ENCODE results near the gene SERPINA5.
A peak's percentile ranks its signal among the peaks of the same experiment; 100 is the strongest.

SERPINA5 gene

DNA sequence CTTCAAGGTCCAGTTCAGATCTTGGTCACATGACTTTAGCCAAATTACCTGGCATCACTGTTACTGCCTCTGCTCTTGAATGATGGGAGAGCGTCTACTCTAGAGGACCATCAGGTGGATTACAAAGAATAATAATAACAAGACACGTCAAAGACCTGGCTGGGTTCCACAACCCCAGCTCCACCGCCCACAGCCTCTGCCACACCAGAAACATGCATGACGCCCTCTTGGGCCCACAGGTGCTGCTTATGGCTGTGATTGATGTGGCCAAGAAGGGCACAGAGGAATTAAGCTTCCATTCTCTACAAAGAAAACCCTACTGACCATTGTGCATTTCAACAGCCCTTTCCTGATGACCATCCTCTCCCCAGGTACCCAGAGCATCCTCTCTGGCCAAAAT is 49.2 kb downstream of the SERPINA5 start:
- Histone ChIP-seq H3K14ac (ENCODE audit: low read length) (no peak overlapping the region), H2BK120ac (ENCODE audit: insufficient read depth, low read length, poor library complexity) (no peak overlapping the region), H3K79me2 (ENCODE audit: control insufficient read depth, insufficient read depth, low read length, poor library complexity) (no peaks in the 10 kb centered on the region), H3K79me1 (ENCODE audit: low read length) (no peaks in the 10 kb centered on the region), H3K23ac (ENCODE audit: low read length) (no peak overlapping the region), H2AK5ac (ENCODE audit: low read length) (no peak overlapping the region), H4K12ac (ENCODE audit: low read depth, low read length) (no peak overlapping the region), H4K91ac (ENCODE audit: low read depth, low read length) (no peak overlapping the region), H2BK12ac (ENCODE audit: low read length) (no peak overlapping the region), H3K4me3 (ENCODE audit: low read depth, low read length) (no peak overlapping the region), H3K4me1 (ENCODE audit: control insufficient read depth in 1 of 2, insufficient read depth in 2 of 2, low read length in 2 of 2) (no peaks in the 10 kb centered on the region), H3K4ac (ENCODE audit: low read depth, low read length) (no peak overlapping the region), H2BK5ac (ENCODE audit: low read depth, low read length, poor library complexity) (no peak overlapping the region), H3K9ac (ENCODE audit: low read length) (no peak overlapping the region), H3K9me3 (ENCODE audit: insufficient read depth, low read depth, low read length) (peaks cover 3% of the 10 kb centered on the region), H3K4me2 (ENCODE audit: low read length) (no peak overlapping the region), H3K27ac (ENCODE audit: low read depth, low read length) (no peak overlapping the region), H3K18ac (ENCODE audit: low read length) (no peak overlapping the region), H2AFZ (ENCODE audit: insufficient read depth, low read length, poor library complexity) (no peak overlapping the region), H3K27me3 (ENCODE audit: insufficient read depth, low read length) (no peaks in the 10 kb centered on the region), H4K8ac (ENCODE audit: low read depth, low read length) (no peak overlapping the region), H3K36me3 (ENCODE audit: control insufficient read depth in 1 of 2, insufficient read depth in 2 of 2, low read length in 2 of 2) (no peaks in the 10 kb centered on the region)
- DNase-seq, result no peak
- no CpG with 5 or more reads among the region's 4 CpGs for WGBS (ENCODE audit: extremely low coverage, insufficient coverage, insufficient read length)

- Histone ChIP-seq H3K9ac (ENCODE audit: low read length) (no peak overlapping the region), H3K4me2 (ENCODE audit: low read length) (no peak overlapping the region), H2AFZ (ENCODE audit: insufficient read depth, low read length, poor library complexity) (no peak overlapping the region), H2BK120ac (ENCODE audit: insufficient read depth, low read length, poor library complexity) (no peak overlapping the region), H3K9me3 (ENCODE audit: insufficient read depth, low read depth, low read length) (peaks cover 3% of the 10 kb centered on the region), H2BK12ac (ENCODE audit: low read length) (no peak overlapping the region), H3K79me1 (ENCODE audit: low read length) (no peaks in the 10 kb centered on the region), H3K27ac (ENCODE audit: low read depth, low read length) (no peak overlapping the region), H2AK5ac (ENCODE audit: low read length) (no peak overlapping the region), H4K91ac (ENCODE audit: low read depth, low read length) (no peak overlapping the region), H3K23ac (ENCODE audit: low read length) (no peak overlapping the region), H3K4me1 (ENCODE audit: control insufficient read depth in 1 of 2, insufficient read depth in 2 of 2, low read length in 2 of 2) (no peaks in the 10 kb centered on the region), H3K79me2 (ENCODE audit: control insufficient read depth, insufficient read depth, low read length, poor library complexity) (no peaks in the 10 kb centered on the region), H2BK5ac (ENCODE audit: low read depth, low read length, poor library complexity) (no peak overlapping the region), H3K4ac (ENCODE audit: low read depth, low read length) (no peak overlapping the region), H3K18ac (ENCODE audit: low read length) (no peak overlapping the region), H3K4me3 (ENCODE audit: low read depth, low read length) (no peak overlapping the region), H3K27me3 (ENCODE audit: insufficient read depth, low read length) (no peaks in the 10 kb centered on the region), H3K14ac (ENCODE audit: low read length) (no peak overlapping the region), H4K12ac (ENCODE audit: low read depth, low read length) (no peak overlapping the region), H3K36me3 (ENCODE audit: control insufficient read depth in 1 of 2, insufficient read depth in 2 of 2, low read length in 2 of 2) (no peaks in the 10 kb centered on the region), H4K8ac (ENCODE audit: low read depth, low read length) (no peak overlapping the region)
- no CpG with 5 or more reads among the region's 1 CpG for WGBS (ENCODE audit: extremely low coverage, insufficient coverage, insufficient read length)
- no peak for DNase-seq
Measured at GRCh38 chr14:94631050-94631449, 49.8 kb downstream of the SERPINA5 start.

- H4K8ac ChIP-seq (ENCODE audit: low read depth, low read length), result no peak overlapping the region
- H3K4me3 ChIP-seq (ENCODE audit: low read depth, low read length), result no peak overlapping the region
- no peak overlapping the region for H2BK12ac ChIP-seq (ENCODE audit: low read length)
- H2BK120ac ChIP-seq (ENCODE audit: insufficient read depth, low read length, poor library complexity), result no peak overlapping the region
- no peak overlapping the region for H2AK5ac ChIP-seq (ENCODE audit: low read length)
- H3K79me1 ChIP-seq (ENCODE audit: low read length), result no peaks in the 10 kb centered on the region
- no peaks in the 10 kb centered on the region for H3K4me1 ChIP-seq (ENCODE audit: control insufficient read depth in 1 of 2, insufficient read depth in 2 of 2, low read length in 2 of 2)
- no peak overlapping the region for H3K18ac ChIP-seq (ENCODE audit: low read length)
- no peak overlapping the region for H2BK5ac ChIP-seq (ENCODE audit: low read depth, low read length, poor library complexity)
- WGBS (ENCODE audit: extremely low coverage, insufficient coverage, insufficient read length), result no CpG with 5 or more reads among the region's 7 CpGs
- peaks cover 3% of the 10 kb centered on the region for H3K9me3 ChIP-seq (ENCODE audit: insufficient read depth, low read depth, low read length)
- no peak overlapping the region for H3K23ac ChIP-seq (ENCODE audit: low read length)
- no peak overlapping the region for H4K91ac ChIP-seq (ENCODE audit: low read depth, low read length)
- H2AFZ ChIP-seq (ENCODE audit: insufficient read depth, low read length, poor library complexity), result no peak overlapping the region
- no peak overlapping the region for H3K4me2 ChIP-seq (ENCODE audit: low read length)
- no peaks in the 10 kb centered on the region for H3K79me2 ChIP-seq (ENCODE audit: control insufficient read depth, insufficient read depth, low read length, poor library complexity)
- no peak overlapping the region for H3K27ac ChIP-seq (ENCODE audit: low read depth, low read length)
- no peak overlapping the region for H3K4ac ChIP-seq (ENCODE audit: low read depth, low read length)
- DNase-seq, result no peak
- H3K9ac ChIP-seq (ENCODE audit: low read length), result no peak overlapping the region
- H3K36me3 ChIP-seq (ENCODE audit: control insufficient read depth in 1 of 2, insufficient read depth in 2 of 2, low read length in 2 of 2), result no peaks in the 10 kb centered on the region
- H4K12ac ChIP-seq (ENCODE audit: low read depth, low read length), result no peak overlapping the region
- no peak overlapping the region for H3K14ac ChIP-seq (ENCODE audit: low read length)
- H3K27me3 ChIP-seq (ENCODE audit: insufficient read depth, low read length), result no peaks in the 10 kb centered on the region
Measured at GRCh38 chr14:94631536-94632304, 50.5 kb downstream of the SERPINA5 start.

DNA sequence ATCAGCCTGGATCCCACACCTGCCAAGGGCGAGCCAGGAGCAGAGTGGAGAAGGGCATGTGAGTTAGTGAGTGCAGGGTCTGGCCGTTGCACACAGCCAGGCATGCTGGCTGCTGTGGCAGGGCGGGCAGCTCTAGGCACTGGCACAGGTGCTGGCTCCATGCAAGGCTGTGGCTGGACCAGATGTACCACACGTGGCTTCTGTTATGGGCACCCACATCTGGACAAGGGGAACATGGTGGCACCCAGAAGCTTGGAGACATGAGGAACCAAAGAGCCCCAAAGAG is 51.0 kb downstream of the SERPINA5 start:
- Histone ChIP-seq H3K23ac (ENCODE audit: low read length) (no peak overlapping the region), H3K4me1 (ENCODE audit: control insufficient read depth in 1 of 2, insufficient read depth in 2 of 2, low read length in 2 of 2) (no peaks in the 10 kb centered on the region), H4K8ac (ENCODE audit: low read depth, low read length) (no peak overlapping the region), H3K9ac (ENCODE audit: low read length) (no peak overlapping the region), H3K79me1 (ENCODE audit: low read length) (no peaks in the 10 kb centered on the region), H2BK5ac (ENCODE audit: low read depth, low read length, poor library complexity) (no peak overlapping the region), H4K91ac (ENCODE audit: low read depth, low read length) (no peak overlapping the region), H2AK5ac (ENCODE audit: low read length) (no peak overlapping the region), H4K12ac (ENCODE audit: low read depth, low read length) (no peak overlapping the region), H3K18ac (ENCODE audit: low read length) (no peak overlapping the region), H3K14ac (ENCODE audit: low read length) (no peak overlapping the region), H3K4me3 (ENCODE audit: low read depth, low read length) (peak overlapping the region; percentile 26), H3K9me3 (ENCODE audit: insufficient read depth, low read depth, low read length) (peaks cover 3% of the 10 kb centered on the region), H3K79me2 (ENCODE audit: control insufficient read depth, insufficient read depth, low read length, poor library complexity) (no peaks in the 10 kb centered on the region), H2BK12ac (ENCODE audit: low read length) (no peak overlapping the region), H3K27ac (ENCODE audit: low read depth, low read length) (no peak overlapping the region), H3K4ac (ENCODE audit: low read depth, low read length) (no peak overlapping the region), H3K36me3 (ENCODE audit: control insufficient read depth in 1 of 2, insufficient read depth in 2 of 2, low read length in 2 of 2) (no peaks in the 10 kb centered on the region), H2BK120ac (ENCODE audit: insufficient read depth, low read length, poor library complexity) (no peak overlapping the region), H3K4me2 (ENCODE audit: low read length) (no peak overlapping the region), H2AFZ (ENCODE audit: insufficient read depth, low read length, poor library complexity) (no peak overlapping the region), H3K27me3 (ENCODE audit: insufficient read depth, low read length) (no peaks in the 10 kb centered on the region)
- no peak for DNase-seq
- no CpG with 5 or more reads among the region's 4 CpGs for WGBS (ENCODE audit: extremely low coverage, insufficient coverage, insufficient read length)
